Fibroblast of pulmonary artery (primary cell): Measurements from ENCODE around the gene GLIS1.

Experiments
- DNase-seq: peaks from one replicate; pipeline ENCODE4 v3.0.0-alpha.2; 2010; ENCODE audit warnings: low read depth
- H3K4me3 ChIP-seq: replicated peaks from 2 replicates; pipeline ENCODE4 v1.5.1; 2011; ENCODE audit warnings: low read depth, mild to moderate bottlenecking, control low read depth, low read length, moderate library complexity
- CTCF ChIP-seq: IDR thresholded peaks from 2 replicates; pipeline ENCODE4 v1.5.1; 2011; ENCODE audit warnings: mild to moderate bottlenecking, control low read depth, low read length, inconsistent platforms; ENCODE audit errors: missing control alignments

GLIS1 gene

DNA sequence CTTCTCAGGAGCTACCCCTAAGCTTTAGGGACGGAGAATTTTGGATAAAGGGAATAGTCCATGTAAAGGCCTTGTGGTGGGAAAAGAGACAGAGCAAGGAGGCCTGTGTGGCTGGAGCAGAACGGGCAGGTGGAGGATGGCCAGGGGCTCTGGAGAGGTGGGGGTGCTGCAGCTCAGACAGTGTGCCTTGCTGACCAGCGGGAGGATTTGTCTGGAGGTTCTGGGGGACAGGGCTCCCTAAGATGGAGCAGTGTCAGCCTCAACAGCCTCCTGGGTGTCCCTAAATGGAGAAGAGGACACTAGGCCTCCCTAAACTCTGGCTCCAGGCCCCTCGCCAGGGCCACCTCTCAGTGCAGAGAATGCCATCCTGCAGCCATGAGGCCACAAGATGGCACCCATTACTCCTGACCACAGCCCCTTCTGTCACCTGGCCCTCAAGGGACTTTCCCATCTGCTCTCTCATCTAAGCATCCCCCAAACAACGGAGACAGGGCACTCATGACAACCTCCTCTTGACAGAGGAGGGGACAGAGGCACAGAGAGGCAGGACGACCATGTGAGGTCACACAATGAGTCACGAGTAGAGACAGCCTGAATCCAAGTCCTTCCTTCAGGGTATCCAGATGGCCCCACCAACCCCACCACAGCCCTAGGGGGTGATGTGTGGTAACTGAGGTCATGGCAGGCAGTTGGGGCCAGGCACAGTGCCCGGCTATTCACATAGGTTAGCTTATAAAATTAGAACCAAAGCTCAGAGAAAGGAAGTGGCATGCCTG lies 185.0 kb downstream of the GLIS1 start:
- TF ChIP-seq CTCF = no peak
- DNase-seq = no peak
- H3K4me3 ChIP-seq = no peak overlapping the region

GRCh38 chr1:53552981-53553733 lies 185.8 kb downstream of the GLIS1 start:
- H3K4me3 ChIP-seq = no peak overlapping the region
- no peak for TF ChIP-seq CTCF
- no peak for DNase-seq

- H3K4me3 ChIP-seq = no peak overlapping the region
- TF ChIP-seq CTCF = no peak
- no peak for DNase-seq
Measured at GRCh38 chr1:53552146-53552861, 186.7 kb downstream of the GLIS1 start.

DNA sequence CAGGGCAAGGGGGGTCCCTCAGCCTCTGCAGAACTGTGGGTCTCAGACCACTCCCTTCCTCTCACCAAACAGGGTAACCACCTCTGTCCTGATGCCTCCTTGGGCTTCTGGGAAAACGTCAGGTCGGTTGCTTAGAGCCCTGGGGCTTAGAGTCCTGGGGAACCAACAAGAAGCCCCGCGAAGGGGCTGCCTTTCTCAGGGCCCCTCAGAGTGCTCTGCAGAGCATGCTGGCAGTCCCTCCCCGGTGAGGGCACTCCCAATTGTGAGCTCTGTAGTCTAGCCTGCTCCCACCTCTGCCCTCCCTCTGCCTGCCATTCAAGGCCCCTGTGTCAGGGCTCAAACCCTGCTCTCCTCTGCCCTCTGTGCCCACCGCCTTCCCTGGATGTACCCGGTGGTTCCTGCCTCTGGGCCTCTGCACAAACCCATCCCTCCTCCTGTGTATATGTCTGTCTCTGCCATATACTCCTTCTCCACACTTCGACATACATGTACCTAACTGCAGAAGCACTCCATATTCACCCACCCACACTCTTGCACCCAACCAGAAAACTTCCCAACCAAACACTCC lies 187.5 kb downstream of the GLIS1 start:
- no peak for TF ChIP-seq CTCF
- no peak for DNase-seq
- H3K4me3 ChIP-seq = no peak overlapping the region

- peak; percentile 31 for DNase-seq
- no peak overlapping the region for H3K4me3 ChIP-seq
- TF ChIP-seq CTCF = no peak
Measured at GRCh38 chr1:53550201-53550741, 188.7 kb downstream of the GLIS1 start.

- DNase-seq = no peak
- no peak overlapping the region for H3K4me3 ChIP-seq
- no peak for TF ChIP-seq CTCF
Measured at GRCh38 chr1:53549781-53550180, 189.2 kb downstream of the GLIS1 start.
